CD4-positive, CD25-positive, alpha-beta regulatory T cell (primary cell): ENCODE data around the gene NEURL1. TPM values are rescaled to one million over a fixed set of nuclear protein-coding genes. Genes with fewer than 3 reads are reported as not detected.
A peak's percentile ranks its signal among the peaks of the same experiment; 100 is the strongest.

Experiments
- ATAC-seq, 2 donors: fragments of 150-1000 bp; cut with Tn5 transposase; one replicate each; pipeline ENCODE4 v1.10.0; 2021; ENCODE audit warnings: low read depth in 2 of 2, moderate number of reproducible peaks in 2 of 2, moderate library complexity in 1 of 2
- DNase-seq, 3 donors: peaks; one replicate each; pipeline versions ENCODE4 v3.0.0 to v3.0.0-alpha.2; 2012 to 2022; ENCODE audit warnings: mixed read lengths in 1 of 3
- H3K27ac ChIP-seq: one replicate; pipeline ENCODE4 v1.7.0; 2013; ENCODE audit warnings: mild to moderate bottlenecking, low read length; ENCODE audit not compliant: insufficient read depth, poor library complexity, severe bottlenecking
- H3K27me3 ChIP-seq: one replicate; pipeline ENCODE4 v1.7.0; 2013; ENCODE audit warnings: low read length; ENCODE audit not compliant: control insufficient read depth, insufficient read depth
- H3K36me3 ChIP-seq: one replicate; pipeline ENCODE4 v1.7.0; 2013; ENCODE audit warnings: mild to moderate bottlenecking, low read length, moderate library complexity; ENCODE audit not compliant: control insufficient read depth, insufficient read depth
- H3K4me1 ChIP-seq: 2 replicates; pipeline ENCODE4 v1.7.0; 2013; ENCODE audit warnings: mild to moderate bottlenecking, low read length; ENCODE audit not compliant: insufficient read depth, control insufficient read depth, poor library complexity, severe bottlenecking
- H3K4me3 ChIP-seq: one replicate; pipeline ENCODE4 v1.7.0; 2013; ENCODE audit warnings: low read depth, mild to moderate bottlenecking, low read length, moderate library complexity
- H3K9me3 ChIP-seq, 2 experiments: 1 replicate in 1 of 2; 2 replicates in 1 of 2; pipeline ENCODE4 v1.7.0; 2013; ENCODE audit warnings: low read length in 2 of 2, mild to moderate bottlenecking in 1 of 2, moderate library complexity in 1 of 2; ENCODE audit not compliant: control insufficient read depth in 2 of 2
- H3K27ac Mint-ChIP-seq, 3 donors: one replicate each; pipeline ENCODE4 v1.8.0; 2020 to 2022; ENCODE audit warnings: mild to moderate bottlenecking in 3 of 3, mixed read lengths in 3 of 3, moderate library complexity in 2 of 3
- H3K27me3 Mint-ChIP-seq: one replicate; pipeline ENCODE4 v1.8.0; 2022; ENCODE audit warnings: mild to moderate bottlenecking, mixed read lengths
- H3K36me3 Mint-ChIP-seq: one replicate; pipeline ENCODE4 v1.8.0; 2020; ENCODE audit warnings: mixed read lengths
- H3K4me1 Mint-ChIP-seq, 4 donors: one replicate each; pipeline ENCODE4 v1.8.0; 2020 to 2022; ENCODE audit warnings: mixed read lengths in 4 of 4, mild to moderate bottlenecking in 1 of 4
- H3K4me3 Mint-ChIP-seq, 4 donors: one replicate each; pipeline ENCODE4 v1.8.0; 2020 to 2022; ENCODE audit warnings: mild to moderate bottlenecking in 4 of 4, mixed read lengths in 4 of 4, moderate library complexity in 3 of 4
- H3K9me3 Mint-ChIP-seq, 7 donors: one replicate each; pipeline ENCODE4 v1.8.0; 2020 to 2022; ENCODE audit warnings: mixed read lengths in 7 of 7, mild to moderate bottlenecking in 3 of 7, moderate library complexity in 2 of 7
- polyA plus RNA-seq, 4 donors: library from polyadenylated mRNA; unstranded; fragments of 300-500 nt; fragmentation: Illumina TruSeq; gene quantifications; one replicate each; pipeline ENCODE4 v1.2.3, GENCODE V29; 2021
- total RNA-seq: library from RNA; stranded (reverse); gene quantifications from one replicate; pipeline ENCODE4 v1.2.3, GENCODE V29; 2022

NEURL1 gene
- total and polyA plus RNA-seq, 5 donors from 2014 or later: 0.29 to 1.1 (median 0.71) TPM

GRCh38 chr10:103636492-103636891 is 143.0 kb downstream of the NEURL1 start:
- H3K27me3 Mint-ChIP-seq: no peaks in the 10 kb centered on the region
- Histone ChIP-seq H3K36me3 (peaks cover under 1% of the 10 kb centered on the region), H3K4me1 (no peaks in the 10 kb centered on the region), H3K27me3 (no peaks in the 10 kb centered on the region), H3K4me3 (no peak overlapping the region), H3K27ac (no peak overlapping the region), H3K9me3 (no peaks in the 10 kb centered on the region)
- DNase-seq: no peak
- ATAC-seq: no peak
- H3K4me1 Mint-ChIP-seq: peaks cover 0 to 7% (median 2%) of the 10 kb centered on the region in 4 donors
- no peak overlapping the region for H3K4me3 Mint-ChIP-seq
- H3K36me3 Mint-ChIP-seq: no peaks in the 10 kb centered on the region
- peak overlapping the region in 1 of 3 donors; percentile 59 for H3K27ac Mint-ChIP-seq
- no peaks in the 10 kb centered on the region for H3K9me3 Mint-ChIP-seq

- DNase-seq (no peak), ATAC-seq (no peak)
- Mint-ChIP-seq H3K27me3 (no peaks in the 10 kb centered on the region), H3K36me3 (no peaks in the 10 kb centered on the region), H3K9me3 (no peaks in the 10 kb centered on the region), H3K27ac (peak overlapping the region in 1 of 3 donors; percentile 59), H3K4me3 (no peak overlapping the region), H3K4me1 (peaks cover 0 to 7% (median 2%) of the 10 kb centered on the region in 4 donors)
- Histone ChIP-seq H3K9me3 (no peaks in the 10 kb centered on the region), H3K27ac (no peak overlapping the region), H3K27me3 (no peaks in the 10 kb centered on the region), H3K4me3 (no peak overlapping the region), H3K36me3 (no peaks in the 10 kb centered on the region), H3K4me1 (no peaks in the 10 kb centered on the region)
Observed at GRCh38 chr10:103637011-103637410, 143.5 kb downstream of the NEURL1 start.

- no peaks in the 10 kb centered on the region for H3K4me1 ChIP-seq
- H3K4me3 Mint-ChIP-seq: no peak overlapping the region
- H3K27ac Mint-ChIP-seq: no peak overlapping the region
Observed at GRCh38 chr10:103637927-103638557, 144.5 kb downstream of the NEURL1 start.

DNA sequence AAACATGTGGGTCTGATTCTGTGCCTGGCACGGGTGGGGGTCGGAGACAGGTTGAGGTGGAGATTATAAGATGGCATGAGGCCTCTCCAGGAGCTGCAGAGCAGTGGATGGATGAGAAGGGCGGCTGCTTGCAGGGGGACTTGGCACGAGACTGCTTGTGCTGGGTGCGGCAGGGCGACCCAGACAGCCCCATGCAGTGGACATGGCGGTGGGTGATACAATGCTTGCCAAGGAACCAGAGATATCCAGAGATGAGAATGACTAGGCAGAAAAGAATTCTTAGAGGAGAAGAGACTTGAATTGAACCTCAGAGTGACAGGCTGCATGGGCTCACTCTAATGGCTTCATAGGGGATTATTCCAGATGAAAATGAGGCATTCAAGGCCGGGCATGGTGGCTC is 145.4 kb downstream of the NEURL1 start:
- H3K4me1 Mint-ChIP-seq: peaks cover 0 to 7% (median 2%) of the 10 kb centered on the region in 4 donors
- Histone ChIP-seq H3K4me1 (no peaks in the 10 kb centered on the region), H3K36me3 (no peaks in the 10 kb centered on the region), H3K27me3 (no peaks in the 10 kb centered on the region), H3K27ac (no peak overlapping the region), H3K4me3 (no peak overlapping the region), H3K9me3 (no peaks in the 10 kb centered on the region)
- H3K27me3 Mint-ChIP-seq: no peaks in the 10 kb centered on the region
- no peaks in the 10 kb centered on the region for H3K9me3 Mint-ChIP-seq
- H3K27ac Mint-ChIP-seq: peak overlapping the region in 1 of 3 donors; percentile 40
- H3K36me3 Mint-ChIP-seq: no peaks in the 10 kb centered on the region
- ATAC-seq: no peak
- no peak overlapping the region for H3K4me3 Mint-ChIP-seq
- no peak for DNase-seq

More at GRCh38 chr10:103637927-103638557, 144.5 kb downstream of the NEURL1 start:
- no peaks in the 10 kb centered on the region for H3K36me3 ChIP-seq
- no peaks in the 10 kb centered on the region for H3K27me3 Mint-ChIP-seq
- H3K4me1 Mint-ChIP-seq: peaks cover 0 to 7% (median 2%) of the 10 kb centered on the region in 4 donors
- H3K27ac ChIP-seq: no peak overlapping the region
- ATAC-seq (no peak), DNase-seq (no peak)
- H3K9me3 ChIP-seq: no peaks in the 10 kb centered on the region
- H3K9me3 Mint-ChIP-seq: no peaks in the 10 kb centered on the region
- no peak overlapping the region for H3K4me3 ChIP-seq
- H3K36me3 Mint-ChIP-seq: no peaks in the 10 kb centered on the region
- H3K27me3 ChIP-seq: no peaks in the 10 kb centered on the region

- H3K27ac ChIP-seq: no peak overlapping the region
- Mint-ChIP-seq H3K27ac (peak overlapping the region in 1 of 3 donors; percentile 73), H3K4me3 (no peak overlapping the region)
Observed at GRCh38 chr10:103640436-103641181, 147.1 kb downstream of the NEURL1 start.

GRCh38 chr10:103641326-103641725 is 147.8 kb downstream of the NEURL1 start:
- H3K9me3 Mint-ChIP-seq: no peaks in the 10 kb centered on the region
- H3K27ac Mint-ChIP-seq: no peak overlapping the region
- Histone ChIP-seq H3K4me3 (no peak overlapping the region), H3K9me3 (no peaks in the 10 kb centered on the region), H3K36me3 (no peaks in the 10 kb centered on the region), H3K27ac (no peak overlapping the region), H3K4me1 (no peaks in the 10 kb centered on the region), H3K27me3 (no peaks in the 10 kb centered on the region)
- H3K27me3 Mint-ChIP-seq: no peaks in the 10 kb centered on the region
- ATAC-seq: no peak
- H3K36me3 Mint-ChIP-seq: no peaks in the 10 kb centered on the region
- H3K4me3 Mint-ChIP-seq: no peak overlapping the region
- DNase-seq: no peak
- H3K4me1 Mint-ChIP-seq: peaks cover 0 to 4% (median 2%) of the 10 kb centered on the region in 4 donors

More at GRCh38 chr10:103640436-103641181, 147.1 kb downstream of the NEURL1 start:
- ATAC-seq (no peak), DNase-seq (no peak)
- Mint-ChIP-seq H3K9me3 (no peaks in the 10 kb centered on the region), H3K36me3 (no peaks in the 10 kb centered on the region), H3K27me3 (no peaks in the 10 kb centered on the region), H3K4me1 (peaks cover 0 to 4% (median 2%) of the 10 kb centered on the region in 4 donors)
- Histone ChIP-seq H3K4me3 (no peak overlapping the region), H3K36me3 (no peaks in the 10 kb centered on the region), H3K9me3 (no peaks in the 10 kb centered on the region), H3K27me3 (no peaks in the 10 kb centered on the region), H3K4me1 (no peaks in the 10 kb centered on the region)
